ENCODE data around the gene TOGARAM2. TPM values are rescaled to one million over a fixed set of nuclear protein-coding genes. Genes with fewer than 3 reads are reported as not detected.
A peak's percentile ranks its signal among the peaks of the same experiment; 100 is the strongest.
"Not testable (repeated sequence)": the region's sequence is repeated elsewhere in the genome, so short reads cannot be mapped to it uniquely, and the experiment has no call there.

TOGARAM2 gene
- total RNA-seq, 1 donor from 2014 or later, result 0.35 TPM

- DNase-seq (ENCODE audit: low read depth, low spot score), result no peak
- Mint-ChIP-seq H3K9me3 (no peaks in the 10 kb centered on the region), H3K27ac (ENCODE audit: unreplicated experiment) (no peak overlapping the region), H3K4me3 (no peak overlapping the region), H3K27me3 (ENCODE audit: low read depth) (no peaks in the 10 kb centered on the region), H3K4me1 (no peaks in the 10 kb centered on the region), H3K36me3 (ENCODE audit: low read depth) (no peaks in the 10 kb centered on the region)
- no peak for TF ChIP-seq CTCF (conservative IDR thresholded peaks at IDR 0.05)
Measured at GRCh38 chr2:28977176-28977875, 3.8 kb upstream of the TOGARAM2 start.

GRCh38 chr2:28978001-28978400 is 3.1 kb upstream of the TOGARAM2 start:
- not testable (repeated sequence) for H3K27ac Mint-ChIP-seq (ENCODE audit: unreplicated experiment); H3K9me3 Mint-ChIP-seq; H3K36me3 Mint-ChIP-seq (ENCODE audit: low read depth); H3K27me3 Mint-ChIP-seq (ENCODE audit: low read depth); DNase-seq (ENCODE audit: low read depth, low spot score); H3K4me1 Mint-ChIP-seq; H3K4me3 Mint-ChIP-seq

- H3K36me3 Mint-ChIP-seq (ENCODE audit: low read depth), result no peaks in the 10 kb centered on the region
- no peaks in the 10 kb centered on the region for H3K4me1 Mint-ChIP-seq
- no peak for DNase-seq (ENCODE audit: low read depth, low spot score)
- TF ChIP-seq CTCF (conservative IDR thresholded peaks at IDR 0.05), result no peak
- H3K4me3 Mint-ChIP-seq, result no peak overlapping the region
- no peaks in the 10 kb centered on the region for H3K27me3 Mint-ChIP-seq (ENCODE audit: low read depth)
- no peak overlapping the region for H3K27ac Mint-ChIP-seq (ENCODE audit: unreplicated experiment)
- no peaks in the 10 kb centered on the region for H3K9me3 Mint-ChIP-seq
Measured at GRCh38 chr2:28978606-28979005, 2.5 kb upstream of the TOGARAM2 start.

GRCh38 chr2:28979041-28979440 is 2.1 kb upstream of the TOGARAM2 start:
- H3K4me1 Mint-ChIP-seq, result no peaks in the 10 kb centered on the region
- no peak for DNase-seq (ENCODE audit: low read depth, low spot score)
- no peaks in the 10 kb centered on the region for H3K27me3 Mint-ChIP-seq (ENCODE audit: low read depth)
- H3K27ac Mint-ChIP-seq (ENCODE audit: unreplicated experiment), result no peak overlapping the region
- TF ChIP-seq CTCF (conservative IDR thresholded peaks at IDR 0.05), result no peak
- no peaks in the 10 kb centered on the region for H3K36me3 Mint-ChIP-seq (ENCODE audit: low read depth)
- no peak overlapping the region for H3K4me3 Mint-ChIP-seq
- no peaks in the 10 kb centered on the region for H3K9me3 Mint-ChIP-seq

- H3K9me3 Mint-ChIP-seq, result no peaks in the 10 kb centered on the region
- no peak overlapping the region for H3K4me3 Mint-ChIP-seq
- peak overlapping the region; percentile 27 for H3K27ac Mint-ChIP-seq (ENCODE audit: unreplicated experiment)
- no peaks in the 10 kb centered on the region for H3K36me3 Mint-ChIP-seq (ENCODE audit: low read depth)
- no peak for DNase-seq (ENCODE audit: low read depth, low spot score)
- no peaks in the 10 kb centered on the region for H3K27me3 Mint-ChIP-seq (ENCODE audit: low read depth)
- H3K4me1 Mint-ChIP-seq, result no peaks in the 10 kb centered on the region
- TF ChIP-seq CTCF (conservative IDR thresholded peaks at IDR 0.05), result no peak
Measured at GRCh38 chr2:28979576-28980366, 1.3 kb upstream of the TOGARAM2 start.

All from neural crest cell (in vitro differentiated cells).